Left colon (tissue), 2 donors: ENCODE measurements around the gene SEMA5A. TPM values are rescaled to one million over a fixed set of nuclear protein-coding genes. Genes with fewer than 3 reads are reported as not detected.

Source experiments
- ATAC-seq: fragments of 200-7000 bp; cut with Tn5 transposase; one replicate; pipeline ENCODE4 v1.9.1; 2020; ENCODE audit warnings: mild to moderate bottlenecking, moderate library complexity
- DNase-seq, 2 donors: peaks; one replicate each; pipeline ENCODE4 v3.0.0-alpha.2; 2020
- intact Hi-C, 2 donors: fragments of 100-400 bp; cut with DNase I in 1 of 2; cut with micrococcal nuclease in 1 of 2; formaldehyde crosslinking; loops; one replicate each; pipeline versions ENCODE4 v1.11.2 to v1.14.0; 2022; cut with DNase I, micrococcal nuclease
- total RNA-seq, 2 donors: library from RNA; stranded (reverse); fragmentation: NEBNext Ultra II Directional; extraction: Animal tissue kit (Norgen Biotek cat#: 25700); gene quantifications; one replicate each; pipeline ENCODE4 v1.2.1, GENCODE V29; 2021
- donor health status: DM: no; HTN: no; CAD: no.
- donor health status: DM: yes; HTN: yes; CAD: no.

The SEMA5A gene
- total RNA-seq, 2 donors from 2014 or later = 33.8 to 37.4 TPM

- intact Hi-C loops = no loop called here
- ATAC-seq (no peak), DNase-seq (no peak)
These were observed 405.2 kb downstream of the SEMA5A start for GRCh38 chr5:9140711-9141110.

- intact Hi-C loops = no loop called here
- ATAC-seq (no peak), DNase-seq (no peak)
These were observed 405.7 kb downstream of the SEMA5A start for GRCh38 chr5:9140202-9140601.

- intact Hi-C loops = no loop called here
- ATAC-seq = no peak
- no peak for DNase-seq
These were observed 406.5 kb downstream of the SEMA5A start for GRCh38 chr5:9139344-9139743.

GRCh38 chr5:9128136-9128535 is 417.7 kb downstream of the SEMA5A start:
- ATAC-seq = no peak
- intact Hi-C loops = no loop called here

GRCh38 chr5:9126490-9126889 is 419.4 kb downstream of the SEMA5A start:
- intact Hi-C loops = no loop called here
- ATAC-seq = no peak
- DNase-seq = no peak

More at GRCh38 chr5:9128136-9128535, 417.7 kb downstream of the SEMA5A start:
- no peak for DNase-seq

- intact Hi-C loops = no loop called here
- ATAC-seq = no peak
- no peak for DNase-seq
These were observed 420.0 kb downstream of the SEMA5A start for GRCh38 chr5:9125852-9126251.

- intact Hi-C loops = no loop called here
- DNase-seq (no peak), ATAC-seq (no peak)
These were observed 421.0 kb downstream of the SEMA5A start for GRCh38 chr5:9124838-9125237.

GRCh38 chr5:9124071-9124470 is 421.8 kb downstream of the SEMA5A start:
- ATAC-seq (no peak), DNase-seq (no peak)
- intact Hi-C loops = no loop called here

- ATAC-seq = no peak
- intact Hi-C loops = no loop called here
These were observed 423.3 kb downstream of the SEMA5A start for GRCh38 chr5:9122528-9122927.

GRCh38 chr5:9121597-9121996 is 424.3 kb downstream of the SEMA5A start:
- intact Hi-C loops = no loop called here
- ATAC-seq (peak; percentile 91), DNase-seq (peak in 1 of 2 donors; percentile 8)

More at GRCh38 chr5:9122528-9122927, 423.3 kb downstream of the SEMA5A start:
- DNase-seq = no peak

GRCh38 chr5:9118852-9119251 is 427.0 kb downstream of the SEMA5A start:
- DNase-seq = no peak
- intact Hi-C loops = no loop called here
- ATAC-seq = no peak

- DNase-seq (no peak), ATAC-seq (peak; percentile 81)
- intact Hi-C loops = no loop called here
These were observed 430.8 kb downstream of the SEMA5A start for GRCh38 chr5:9115093-9115492.

- no peak for ATAC-seq
- intact Hi-C loops = no loop called here
- DNase-seq = no peak
These were observed 433.2 kb downstream of the SEMA5A start for GRCh38 chr5:9112520-9113291.

- ATAC-seq = no peak
- DNase-seq = no peak
- intact Hi-C loops = no loop called here
These were observed 437.7 kb downstream of the SEMA5A start for GRCh38 chr5:9108162-9108561.

- no peak for DNase-seq
- ATAC-seq = no peak
- intact Hi-C loops = no loop called here
These were observed 440.0 kb downstream of the SEMA5A start for GRCh38 chr5:9105851-9106250.

GRCh38 chr5:9104571-9105339 is 441.1 kb downstream of the SEMA5A start:
- DNase-seq (no peak), ATAC-seq (no peak)
- intact Hi-C loops = no loop called here

GRCh38 chr5:9103290-9103689 is 442.6 kb downstream of the SEMA5A start:
- intact Hi-C loops = no loop called here
- DNase-seq = no peak
- no peak for ATAC-seq

- ATAC-seq = no peak
- intact Hi-C loops = no loop called here
- no peak for DNase-seq
These were observed 446.2 kb downstream of the SEMA5A start for GRCh38 chr5:9099689-9100088.

GRCh38 chr5:9098990-9099389 is 446.9 kb downstream of the SEMA5A start:
- no peak for DNase-seq
- ATAC-seq = no peak
- intact Hi-C loops = no loop called here

- intact Hi-C loops = no loop called here
- ATAC-seq = no peak
- no peak for DNase-seq
These were observed 451.3 kb downstream of the SEMA5A start for GRCh38 chr5:9094582-9094981.
